HG02763 (cell line): ENCODE data around the gene KCNF1.

Source experiments
- ATAC-seq: cut with Tn5 transposase; IDR thresholded peaks from one replicate; pipeline ENCODE4 v1.9.1; 2021; ENCODE audit warnings: mild to moderate bottlenecking, moderate library complexity; ENCODE audit not compliant: unreplicated experiment

The KCNF1 gene

DNA sequence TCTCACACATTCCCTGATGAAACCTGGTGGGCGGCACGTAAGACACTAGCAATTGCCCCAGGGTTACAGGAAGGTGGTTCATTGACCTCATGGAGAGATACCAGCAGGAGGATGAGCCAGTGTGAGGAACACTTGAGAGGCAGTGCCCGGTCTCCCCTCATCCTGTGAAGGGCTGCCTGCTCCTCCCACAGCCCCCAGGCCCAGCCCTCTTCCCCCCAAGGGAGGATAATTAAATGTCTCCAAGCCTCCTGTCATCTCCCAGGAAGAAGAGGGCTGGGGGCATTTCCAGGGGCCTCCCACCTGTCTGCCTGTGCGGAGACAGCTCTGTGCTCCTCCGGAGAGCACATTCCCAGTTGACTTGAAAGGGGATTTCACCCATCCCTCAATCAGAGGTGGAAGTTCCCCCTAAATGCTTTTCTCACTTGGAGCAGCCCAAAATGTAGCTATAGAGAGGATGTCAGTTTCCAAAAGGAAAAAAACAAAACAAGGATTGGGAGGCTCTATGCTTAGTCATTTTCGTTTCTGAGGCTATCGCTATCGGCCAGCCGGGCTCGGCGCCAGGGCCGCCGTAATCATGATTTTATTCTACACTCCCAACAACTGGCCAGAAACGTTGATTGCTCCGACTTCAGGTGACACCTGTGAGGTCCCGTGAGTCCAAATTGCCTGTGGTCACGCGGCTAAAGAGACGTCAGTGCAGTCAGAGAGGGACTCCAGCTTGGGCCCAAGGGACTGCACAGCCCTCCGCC is 7.1 kb downstream of the KCNF1 start:
- ATAC-seq, result no peak

DNA sequence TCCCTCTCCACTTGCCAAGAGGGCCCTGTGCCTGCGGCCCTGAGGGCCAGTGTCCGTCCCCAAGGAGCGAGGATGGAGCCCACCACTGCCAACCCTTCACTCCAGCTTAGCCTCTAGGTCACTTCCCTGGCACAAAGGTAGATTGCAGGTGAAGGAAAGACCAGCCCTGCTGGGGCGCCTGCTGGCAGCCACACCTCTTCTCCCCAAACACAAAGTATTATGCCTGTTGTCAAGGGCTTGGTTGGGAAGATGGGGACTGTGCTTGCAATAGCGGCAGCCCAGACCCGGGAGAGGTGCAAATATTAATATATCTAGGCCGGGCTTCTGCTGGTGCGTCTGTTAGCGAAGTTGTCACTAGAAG is 7.7 kb downstream of the KCNF1 start:
- no peak for ATAC-seq

DNA sequence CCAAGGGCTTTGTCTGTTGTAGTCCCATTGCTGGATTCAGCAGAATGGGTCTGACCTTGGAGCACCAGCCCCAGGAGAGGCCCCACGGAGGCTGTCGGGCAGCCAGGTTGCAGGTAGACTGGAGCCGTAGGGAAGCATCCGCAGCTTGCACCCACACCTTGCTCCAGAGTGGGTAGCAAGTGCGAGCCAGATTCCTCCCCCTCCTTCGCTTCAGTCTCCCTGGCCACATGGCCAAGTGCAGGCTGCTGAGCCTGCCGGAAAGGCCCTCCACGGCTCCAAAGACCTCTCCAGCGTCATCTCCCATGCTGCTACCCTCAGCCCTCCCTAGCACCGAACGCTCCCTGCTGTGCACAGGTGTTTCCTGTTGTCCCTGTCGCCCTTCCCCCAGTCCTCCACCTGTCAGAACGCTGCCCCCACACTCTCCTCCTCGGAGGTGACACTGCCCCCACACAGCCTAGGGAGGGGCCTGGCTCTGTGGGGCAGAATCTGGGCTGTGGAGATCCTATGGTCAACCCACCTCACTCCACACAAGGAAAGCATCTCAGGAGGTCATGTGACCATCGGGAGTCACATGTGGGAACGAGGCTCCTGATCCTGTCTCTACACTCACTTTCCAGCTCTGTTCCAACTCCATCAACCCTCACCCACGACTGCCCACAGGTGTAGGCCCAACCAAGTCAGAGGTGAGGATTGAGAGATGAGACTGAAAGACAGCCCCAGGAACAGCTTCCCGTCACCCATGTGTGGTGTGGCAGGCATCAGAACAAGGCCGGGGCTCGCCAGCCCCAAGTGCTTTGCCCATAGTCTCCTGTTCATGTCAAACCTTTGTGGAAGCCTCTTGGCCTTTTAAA is 8.3 kb downstream of the KCNF1 start:
- ATAC-seq, result no peak

DNA sequence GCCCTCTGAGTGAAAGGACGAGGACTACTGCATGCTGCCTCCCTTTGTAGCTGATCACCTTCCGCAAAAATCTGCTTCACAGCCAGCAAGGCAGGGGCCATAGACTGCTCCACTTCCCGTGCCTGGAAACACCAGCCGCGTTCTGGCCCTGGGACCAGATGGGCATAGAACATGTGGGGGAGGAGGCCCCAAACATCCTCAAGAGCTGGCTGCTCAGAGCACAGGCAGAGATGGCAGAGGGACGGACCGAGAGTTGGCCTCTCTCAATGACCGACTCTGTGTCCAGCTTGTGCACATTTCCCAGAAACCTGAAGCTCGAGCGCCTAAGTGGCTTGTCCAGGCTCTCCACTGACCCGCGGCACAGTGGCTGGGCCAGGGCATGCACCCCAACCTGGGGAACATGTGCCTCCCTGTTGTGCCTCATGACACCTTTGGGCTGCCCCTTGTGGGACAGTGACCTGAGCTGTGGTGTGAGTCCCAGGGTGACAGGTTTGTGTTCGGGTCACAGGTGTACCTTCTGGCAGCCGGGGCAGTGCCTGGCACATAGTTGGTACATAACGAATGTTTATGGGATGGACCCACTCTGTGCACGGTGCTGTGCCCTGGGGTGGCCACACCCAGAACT is 9.1 kb downstream of the KCNF1 start:
- ATAC-seq, result no peak

DNA sequence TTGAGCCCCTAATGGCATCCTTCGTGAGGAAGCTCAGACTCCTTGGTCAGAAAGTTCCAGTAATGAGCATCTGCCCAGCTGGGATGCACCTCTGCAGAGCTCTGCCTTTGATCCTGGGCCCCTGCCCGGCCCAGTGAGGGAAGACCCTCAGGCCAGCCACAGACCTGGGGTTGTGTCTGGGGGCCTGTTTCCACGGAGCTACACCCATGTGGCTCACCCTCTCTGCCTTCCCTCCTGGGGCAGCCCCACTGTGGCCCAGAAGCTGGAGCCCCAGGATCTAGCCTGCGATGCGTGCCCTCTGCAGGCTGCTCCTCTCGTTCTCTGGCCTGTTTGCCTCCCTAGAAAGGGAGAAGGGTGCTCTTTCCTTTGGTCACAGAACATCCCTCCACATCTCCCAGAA is 9.8 kb downstream of the KCNF1 start:
- ATAC-seq, result no peak

GRCh38 chr2:10922307-10923007 is 10.7 kb downstream of the KCNF1 start:
- ATAC-seq, result no peak

DNA sequence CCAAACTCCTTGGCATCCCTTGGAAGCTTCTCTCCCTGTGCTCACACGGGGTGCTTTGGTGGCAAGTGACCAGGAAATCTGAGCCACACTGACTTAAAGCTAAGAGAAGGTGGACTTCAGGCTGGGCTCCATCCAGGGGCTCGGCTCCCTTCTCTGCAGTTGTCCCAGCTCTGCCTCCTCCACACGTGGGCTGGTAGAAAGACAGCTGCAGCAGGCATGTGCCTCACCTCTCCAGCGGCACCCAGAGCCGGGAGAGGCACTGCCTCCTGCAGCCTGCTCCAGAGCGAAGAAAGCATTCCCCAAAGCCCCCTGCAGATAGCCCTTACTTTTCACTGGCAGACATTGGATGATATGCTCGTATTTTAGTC is 11.3 kb downstream of the KCNF1 start:
- no peak for ATAC-seq

GRCh38 chr2:10923965-10924364 is 12.2 kb downstream of the KCNF1 start:
- no peak for ATAC-seq

DNA sequence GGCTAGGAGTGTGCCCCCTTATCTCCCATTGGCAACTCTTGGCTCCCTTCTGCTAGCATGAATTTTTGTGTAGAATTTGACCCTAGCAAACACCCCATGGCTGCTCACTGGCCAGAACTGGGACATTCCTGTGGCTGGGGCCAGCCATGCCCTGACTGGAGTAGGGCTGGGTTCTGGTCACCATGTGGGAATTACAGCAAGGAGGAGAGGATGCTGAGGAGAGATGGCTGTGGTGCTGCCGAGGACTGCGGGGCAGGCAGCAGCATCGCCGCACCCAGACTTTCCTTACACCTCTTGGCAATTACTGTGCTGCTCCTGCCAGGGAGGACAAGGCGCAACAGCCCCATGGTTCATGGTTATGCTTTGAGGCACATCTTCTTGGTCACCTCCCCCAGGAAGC is 12.7 kb downstream of the KCNF1 start:
- no peak for ATAC-seq

GRCh38 chr2:10924859-10925258 is 13.1 kb downstream of the KCNF1 start:
- ATAC-seq, result no peak

- ATAC-seq, result no peak
These were observed 14.6 kb downstream of the KCNF1 start for GRCh38 chr2:10926191-10926820.

- ATAC-seq, result no peak
These were observed 19.2 kb downstream of the KCNF1 start for GRCh38 chr2:10930721-10931516.

GRCh38 chr2:10931710-10932255 is 20.0 kb downstream of the KCNF1 start:
- no peak for ATAC-seq

GRCh38 chr2:10932345-10933151 is 20.8 kb downstream of the KCNF1 start:
- no peak for ATAC-seq

- ATAC-seq, result no peak
These were observed 22.0 kb downstream of the KCNF1 start for GRCh38 chr2:10933700-10934225.

GRCh38 chr2:10934308-10934978 is 22.7 kb downstream of the KCNF1 start:
- ATAC-seq, result no peak

- no peak for ATAC-seq
These were observed 23.2 kb downstream of the KCNF1 start for GRCh38 chr2:10934979-10935350.

DNA sequence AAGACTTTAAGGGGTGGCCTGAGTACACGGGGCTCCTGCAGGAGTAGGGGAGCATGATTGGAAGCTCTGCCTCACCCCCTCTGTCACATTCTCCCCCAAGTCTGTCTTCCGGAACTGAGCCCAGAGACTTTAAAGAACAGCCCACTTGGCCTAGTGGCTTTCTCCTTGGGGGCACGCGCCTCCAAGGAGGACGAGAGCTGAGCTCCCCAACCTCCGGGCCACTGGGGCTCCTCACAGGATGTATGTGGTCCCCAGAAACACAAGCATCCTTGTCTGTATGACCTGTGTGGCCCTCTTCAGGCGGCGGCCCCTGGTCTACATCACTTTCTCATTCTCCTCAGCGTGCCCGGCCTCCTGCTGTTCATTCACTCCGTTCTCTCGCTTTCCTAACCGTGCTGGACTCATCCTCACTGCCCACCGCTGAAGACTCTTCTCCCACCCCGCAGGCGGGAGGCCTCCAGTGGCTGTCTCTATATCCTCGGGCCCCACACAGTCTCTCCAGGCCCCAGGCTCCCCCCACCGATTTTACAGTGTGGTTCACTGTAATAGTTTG is 23.7 kb downstream of the KCNF1 start:
- ATAC-seq, result no peak
